Suprapubic skin (tissue), 4 donors: Measurements from ENCODE around the gene C1QTNF5. TPM values are rescaled to one million over a fixed set of nuclear protein-coding genes. Genes with fewer than 3 reads are reported as not detected.

Experiments
- DNase-seq, 2 donors: peaks; one replicate each; pipeline ENCODE4 v3.0.0-alpha.2; 2019; ENCODE audit warnings: low spot score in 2 of 2
- H3K27ac ChIP-seq: fragments of 200-600 bp; sonication (generic); one replicate; pipeline ENCODE4 v1.5.1; 2019
- H3K27me3 ChIP-seq: fragments of 200-600 bp; sonication (generic); one replicate; pipeline ENCODE4 v1.5.1; 2019
- H3K36me3 ChIP-seq: fragments of 200-600 bp; sonication (generic); one replicate; pipeline ENCODE4 v1.5.1; 2019
- H3K4me1 ChIP-seq: fragments of 200-600 bp; sonication (generic); one replicate; pipeline ENCODE4 v1.5.1; 2019
- H3K4me3 ChIP-seq: fragments of 200-600 bp; sonication (generic); one replicate; pipeline ENCODE4 v1.5.1; 2019; ENCODE audit warnings: mild to moderate bottlenecking
- H3K9me3 ChIP-seq: fragments of 200-600 bp; sonication (generic); one replicate; pipeline ENCODE4 v1.5.1; 2019
- CTCF ChIP-seq, 2 donors: fragments of 200-600 bp in 1 of 2; fragments of 450-650 bp in 1 of 2; sonication (generic) in 1 of 2; IDR thresholded peaks; one replicate each; pipeline ENCODE4 v1.5.1; 2016 to 2019; ENCODE audit warnings: antibody characterized with exemption in 2 of 2, mild to moderate bottlenecking in 1 of 2, moderate library complexity in 1 of 2
- EP300 ChIP-seq: sonication (generic); formaldehyde crosslinking; IDR thresholded peaks from one replicate; pipeline ENCODE4 v1.6.1; 2017; ENCODE audit warnings: antibody characterized with exemption
- POLR2A ChIP-seq, 2 donors: fragments of 450-650 bp; IDR thresholded peaks; one replicate each; pipeline ENCODE4 v1.6.1; 2017; ENCODE audit warnings: antibody characterized with exemption in 2 of 2, mild to moderate bottlenecking in 2 of 2, moderate library complexity in 2 of 2
- POLR2AphosphoS5 ChIP-seq, 3 donors: sonication (generic); formaldehyde crosslinking; IDR thresholded peaks; one replicate each; pipeline ENCODE4 v1.6.1; 2017; ENCODE audit warnings: antibody characterized with exemption in 3 of 3
- WGBS: methylation state at CpG from one replicate; pipeline ENCODE4 v1.1.5; 2018; 5-methylcytosine and 5-hydroxymethylcytosine counted together
- total RNA-seq, 4 donors: library from RNA; depleted of rRNA; stranded (reverse); fragments of >200 nt; gene quantifications; one replicate each; pipeline ENCODE4 v1.1.0, GENCODE V29; 2016

The C1QTNF5 gene
- total RNA-seq, 4 donors from 2014 or later = 3.7 to 9.8 (median 4.9) TPM

DNA sequence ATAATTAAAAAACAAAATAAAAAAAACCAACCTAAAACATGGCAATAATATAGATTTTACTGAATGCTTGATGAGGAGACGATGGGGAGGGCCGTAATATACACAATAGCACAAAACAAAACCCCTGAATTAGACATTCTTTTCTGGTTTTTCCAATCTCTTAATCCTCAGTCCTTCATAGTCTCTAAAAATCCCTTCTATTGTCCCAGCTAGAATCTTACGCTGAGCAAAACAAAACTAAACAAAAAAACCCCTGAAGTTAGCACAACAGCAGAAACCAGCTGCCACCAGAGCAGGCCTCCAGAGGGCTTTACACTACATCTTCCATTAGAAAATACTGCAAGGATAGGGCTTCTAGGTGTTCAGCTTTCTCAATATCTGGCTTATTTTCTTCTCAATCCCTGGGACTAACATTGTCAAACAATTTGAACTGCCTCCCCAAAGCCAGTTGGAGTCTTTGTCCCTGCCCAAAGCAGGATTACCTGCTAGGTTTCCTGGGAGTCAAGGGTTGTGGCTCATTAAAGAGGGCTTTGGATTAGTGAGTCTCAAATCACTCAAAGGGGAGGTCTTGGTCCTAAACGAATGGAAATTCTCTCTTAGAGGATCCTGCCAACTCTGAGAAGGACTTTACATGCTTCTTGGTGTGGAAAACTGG, 8.4 kb downstream of the C1QTNF5 start:
- WGBS = 87% methylated on average over 4 of the region's 4 CpGs
- DNase-seq = no peak
- no peak overlapping the region for H3K4me3 ChIP-seq
- H3K9me3 ChIP-seq = no peaks in the 10 kb centered on the region
- H3K4me1 ChIP-seq = peaks cover 15% of the 10 kb centered on the region
- H3K27me3 ChIP-seq = no peaks in the 10 kb centered on the region
- H3K27ac ChIP-seq = no peak overlapping the region
- TF ChIP-seq CTCF (IDR thresholded peaks at IDR 0.05) = no peak
- TF ChIP-seq POLR2A (IDR thresholded peaks at IDR 0.05) = no peak
- no peak for TF ChIP-seq EP300
- no peak for TF ChIP-seq POLR2AphosphoS5 (IDR thresholded peaks at IDR 0.05)
- H3K36me3 ChIP-seq = peaks cover 8% of the 10 kb centered on the region

- no peak overlapping the region for H3K27ac ChIP-seq
- no peaks in the 10 kb centered on the region for H3K36me3 ChIP-seq
- WGBS = 68% methylated on average over 1 of the region's 1 CpG
- no peak for TF ChIP-seq POLR2AphosphoS5 (IDR thresholded peaks at IDR 0.05)
- no peak for TF ChIP-seq POLR2A (IDR thresholded peaks at IDR 0.05)
- TF ChIP-seq CTCF (IDR thresholded peaks at IDR 0.05) = no peak
- no peak for TF ChIP-seq EP300
- DNase-seq = no peak
- no peak overlapping the region for H3K4me3 ChIP-seq
- peaks cover 6% of the 10 kb centered on the region for H3K4me1 ChIP-seq
- H3K27me3 ChIP-seq = no peaks in the 10 kb centered on the region
- no peaks in the 10 kb centered on the region for H3K9me3 ChIP-seq
Observed at GRCh38 chr11:119330237-119330636, 10.4 kb downstream of the C1QTNF5 start.

GRCh38 chr11:119329320-119329719, 11.4 kb downstream of the C1QTNF5 start:
- Histone ChIP-seq H3K4me1 (no peaks in the 10 kb centered on the region), H3K27me3 (no peaks in the 10 kb centered on the region), H3K27ac (no peak overlapping the region), H3K4me3 (no peak overlapping the region), H3K9me3 (no peaks in the 10 kb centered on the region), H3K36me3 (no peaks in the 10 kb centered on the region)
- no peak for TF ChIP-seq CTCF (IDR thresholded peaks at IDR 0.05)
- no peak for TF ChIP-seq POLR2A (IDR thresholded peaks at IDR 0.05)
- TF ChIP-seq EP300 = no peak
- TF ChIP-seq POLR2AphosphoS5 (IDR thresholded peaks at IDR 0.05) = no peak
- DNase-seq = no peak
- WGBS = 62% methylated on average over 2 of the region's 2 CpGs

- Histone ChIP-seq H3K4me1 (peaks cover 29% of the 10 kb centered on the region), H3K27me3 (peaks cover 8% of the 10 kb centered on the region), H3K4me3 (no peak overlapping the region), H3K36me3 (no peaks in the 10 kb centered on the region), H3K27ac (no peak overlapping the region), H3K9me3 (no peaks in the 10 kb centered on the region)
- peak in 1 of 2 donors; percentile 29 for DNase-seq
- 58% methylated on average over 4 of the region's 4 CpGs for WGBS
- TF ChIP-seq POLR2A (IDR thresholded peaks at IDR 0.05) (no peak), EP300 (no peak), CTCF (IDR thresholded peaks at IDR 0.05) (no peak), POLR2AphosphoS5 (IDR thresholded peaks at IDR 0.05) (no peak)
Observed at GRCh38 chr11:119324189-119324588, 16.5 kb downstream of the C1QTNF5 start.

DNA sequence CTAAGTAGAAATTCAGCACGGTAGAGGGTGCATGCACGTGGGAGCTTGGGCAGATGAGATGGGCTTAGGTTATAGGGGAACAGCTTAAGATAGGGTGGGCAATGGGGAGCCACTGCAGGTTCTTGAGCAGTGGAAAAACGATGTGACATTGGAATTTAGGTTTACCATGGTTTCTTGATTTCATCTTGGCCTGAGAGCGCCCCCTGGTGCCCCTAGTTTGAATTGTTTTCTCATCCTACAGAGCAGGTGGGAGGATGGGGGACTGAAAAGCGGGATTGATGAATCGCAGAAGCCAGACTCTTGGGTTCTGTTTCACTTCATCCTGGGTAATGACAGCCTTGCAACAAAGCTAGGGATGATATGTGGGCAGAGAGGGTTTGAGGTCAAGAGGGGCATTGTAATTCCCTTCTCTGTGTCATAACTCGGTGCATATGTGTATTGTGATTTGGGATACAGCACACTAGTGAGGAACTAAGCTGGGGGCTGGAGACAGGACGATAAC, 17.1 kb downstream of the C1QTNF5 start:
- Histone ChIP-seq H3K4me3 (no peak overlapping the region), H3K9me3 (no peaks in the 10 kb centered on the region), H3K4me1 (peaks cover 33% of the 10 kb centered on the region), H3K27me3 (peaks cover 8% of the 10 kb centered on the region), H3K27ac (no peak overlapping the region), H3K36me3 (no peaks in the 10 kb centered on the region)
- 18% methylated on average over 8 of the region's 8 CpGs for WGBS
- peak; percentile 84 to 85 for DNase-seq
- TF ChIP-seq CTCF (IDR thresholded peaks at IDR 0.05) (peak; percentile 47 to 75), POLR2AphosphoS5 (IDR thresholded peaks at IDR 0.05) (no peak)
